NCI-H128 (cell line): ENCODE measurements around the gene GBP1.
"Not testable (repeated sequence)": the region's sequence is repeated elsewhere in the genome, so short reads cannot be mapped to it uniquely, and the experiment has no call there.

Source experiments
- DNase-seq: peaks from one replicate; lab custom pipeline; 2025; ENCODE audit not compliant: unreplicated experiment; lab: John Stamatoyannopoulos, UW

Gene GBP1

DNA sequence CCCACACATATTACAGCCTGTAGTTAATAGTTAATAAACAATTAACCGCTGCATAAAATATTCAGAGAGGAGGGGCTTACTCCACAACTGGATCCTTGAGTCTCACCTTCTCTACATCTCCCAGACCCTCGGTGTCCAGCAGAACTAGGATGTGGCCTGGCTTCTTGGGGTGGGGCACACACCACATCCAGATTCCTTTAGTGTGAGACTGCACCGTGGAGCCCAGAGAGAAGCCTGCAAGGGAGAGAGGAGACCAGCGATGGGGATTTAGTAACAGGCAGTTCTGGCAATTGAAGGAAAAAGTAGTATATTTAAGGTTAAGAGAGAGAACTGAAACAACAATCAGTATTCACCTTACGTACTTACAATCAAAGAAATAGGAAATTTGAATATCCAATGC is 4.9 kb downstream of the GBP1 start:
- DNase-seq: no peak

DNA sequence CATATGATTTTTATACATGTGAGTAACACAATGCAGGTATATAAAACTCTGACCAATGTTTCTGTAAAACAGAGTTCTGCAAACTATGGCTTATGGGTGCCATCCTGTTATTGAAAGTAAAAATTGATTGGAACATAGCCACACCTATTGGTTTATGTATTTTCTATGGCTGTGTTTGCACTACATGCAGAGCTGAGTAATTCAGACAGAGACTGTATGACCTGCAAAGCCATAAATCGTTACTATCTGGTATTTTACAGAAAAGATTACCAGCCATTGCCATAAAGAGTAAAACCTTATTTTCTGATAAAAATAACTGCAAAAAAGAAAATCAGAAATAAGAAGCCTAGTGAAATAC is 13.1 kb downstream of the GBP1 start:
- no peak for DNase-seq

DNA sequence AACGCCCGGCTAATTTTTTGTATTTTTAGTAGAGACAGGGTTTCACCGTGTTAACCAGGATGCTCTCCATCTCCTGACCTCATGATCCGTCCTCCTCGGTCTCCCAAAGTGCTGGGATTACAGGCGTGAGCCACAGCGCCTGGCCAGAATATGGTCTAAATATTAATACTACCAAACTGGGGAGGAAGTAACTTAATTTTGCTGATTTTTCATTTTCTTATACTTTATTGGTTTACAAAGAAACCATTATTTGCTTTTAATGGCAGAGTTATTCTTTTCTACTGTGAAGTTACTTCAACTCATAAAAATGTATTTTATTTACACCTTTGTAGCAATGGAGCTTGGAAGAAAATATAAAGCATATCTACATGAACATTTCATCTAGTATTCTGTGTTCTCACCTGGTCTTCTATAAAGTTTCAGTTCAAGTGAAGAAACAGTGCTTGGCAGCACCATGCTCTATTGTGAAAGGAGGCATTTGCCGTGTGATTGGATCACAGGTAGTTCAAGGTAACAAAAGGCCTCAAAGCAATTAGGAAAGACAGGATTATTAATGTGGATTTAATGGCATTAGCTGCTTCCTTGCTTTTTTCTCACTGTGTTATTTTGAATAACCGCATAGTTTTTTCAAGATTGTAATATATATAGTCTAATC is 13.6 kb downstream of the GBP1 start:
- DNase-seq: no peak

DNA sequence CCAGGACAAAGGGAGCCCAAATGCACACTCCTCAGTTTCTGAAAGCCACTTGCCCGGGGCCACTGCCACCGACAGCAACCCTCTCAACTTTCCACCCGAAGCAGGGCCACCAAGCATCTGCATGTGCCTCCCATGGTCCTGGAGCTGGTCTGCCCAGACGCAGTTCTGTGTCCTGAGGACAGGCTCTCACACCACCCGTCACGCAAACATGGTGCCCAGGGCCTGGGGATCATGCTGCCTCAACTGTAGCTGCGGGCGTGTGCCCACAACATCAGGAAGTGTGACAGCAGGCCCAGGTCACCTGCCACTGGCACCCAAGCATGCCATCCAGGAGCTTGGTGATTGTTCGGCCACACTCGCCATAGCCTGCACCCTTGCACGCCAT is 14.4 kb downstream of the GBP1 start:
- no peak for DNase-seq

DNA sequence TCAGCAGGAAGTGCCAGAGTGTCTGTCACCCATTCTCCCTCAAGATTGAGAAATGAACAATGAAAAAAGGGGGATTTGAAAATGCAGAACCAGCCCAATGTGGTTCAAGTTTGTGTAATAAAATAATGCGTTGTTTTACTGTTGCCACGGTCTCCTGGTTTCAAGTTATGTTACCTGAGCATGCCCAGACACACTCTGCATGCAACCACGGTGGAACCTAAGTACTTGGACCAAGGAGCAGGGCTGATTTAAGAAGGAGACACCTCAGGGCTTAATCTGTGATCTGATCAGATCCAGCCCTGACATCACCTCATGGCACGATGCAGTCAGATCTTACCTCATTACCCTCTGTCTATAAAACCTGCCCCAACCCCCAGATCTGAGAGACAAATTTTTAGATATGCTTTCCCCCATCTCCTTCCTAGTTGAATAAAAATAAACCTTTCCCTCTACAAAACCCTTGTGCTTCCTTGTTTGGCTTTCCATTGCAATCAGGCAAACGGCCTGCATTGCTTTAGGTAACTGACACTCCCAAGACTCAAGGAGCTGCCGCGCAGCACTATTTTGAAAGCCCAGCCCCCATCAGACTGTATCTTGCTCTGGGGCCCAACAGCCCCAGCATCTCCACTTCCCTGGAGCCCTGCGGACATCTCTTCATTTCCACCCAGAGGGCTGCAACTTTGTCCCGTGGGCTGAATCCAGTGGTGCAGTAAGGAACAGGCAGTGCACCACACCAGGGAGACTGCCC is 14.9 kb downstream of the GBP1 start:
- DNase-seq: not testable (repeated sequence)

DNA sequence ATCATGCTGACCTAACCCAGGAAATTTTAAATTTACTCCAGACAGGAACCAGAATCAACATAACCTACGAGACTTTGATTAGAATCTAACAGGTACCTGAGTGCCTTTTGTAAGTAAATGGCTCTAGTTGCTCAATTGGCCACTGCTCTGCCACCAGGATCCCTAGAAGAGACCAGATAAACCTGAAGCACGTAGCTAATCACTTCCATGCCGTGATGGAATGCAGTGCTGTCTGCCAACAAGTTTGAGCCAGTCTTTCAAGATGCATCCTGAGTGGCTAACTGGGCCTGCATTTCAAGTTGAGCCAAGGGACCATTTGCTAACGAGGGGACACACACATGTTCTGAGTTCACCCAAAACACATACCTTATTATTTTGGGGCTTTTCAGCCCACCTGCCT is 15.8 kb downstream of the GBP1 start:
- DNase-seq: not testable (repeated sequence)

DNA sequence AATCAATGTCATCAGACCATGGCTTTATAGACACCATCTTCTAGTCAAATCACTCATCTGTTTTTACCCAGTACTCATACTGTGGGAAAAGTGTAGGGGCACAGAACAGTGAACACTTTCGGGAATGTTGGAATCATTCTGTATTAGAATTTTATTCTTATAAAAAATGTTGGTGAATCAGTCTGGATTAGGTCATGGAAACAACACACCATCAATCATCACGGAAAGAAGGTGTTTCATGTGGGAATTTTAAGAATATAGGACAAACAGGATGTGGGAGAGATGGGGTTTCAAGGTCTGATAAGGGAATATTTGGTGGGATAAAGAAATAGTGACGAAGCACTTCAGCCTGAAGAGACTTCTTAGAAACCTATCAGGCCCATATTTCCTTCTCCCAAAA is 17.3 kb downstream of the GBP1 start:
- DNase-seq: no peak

DNA sequence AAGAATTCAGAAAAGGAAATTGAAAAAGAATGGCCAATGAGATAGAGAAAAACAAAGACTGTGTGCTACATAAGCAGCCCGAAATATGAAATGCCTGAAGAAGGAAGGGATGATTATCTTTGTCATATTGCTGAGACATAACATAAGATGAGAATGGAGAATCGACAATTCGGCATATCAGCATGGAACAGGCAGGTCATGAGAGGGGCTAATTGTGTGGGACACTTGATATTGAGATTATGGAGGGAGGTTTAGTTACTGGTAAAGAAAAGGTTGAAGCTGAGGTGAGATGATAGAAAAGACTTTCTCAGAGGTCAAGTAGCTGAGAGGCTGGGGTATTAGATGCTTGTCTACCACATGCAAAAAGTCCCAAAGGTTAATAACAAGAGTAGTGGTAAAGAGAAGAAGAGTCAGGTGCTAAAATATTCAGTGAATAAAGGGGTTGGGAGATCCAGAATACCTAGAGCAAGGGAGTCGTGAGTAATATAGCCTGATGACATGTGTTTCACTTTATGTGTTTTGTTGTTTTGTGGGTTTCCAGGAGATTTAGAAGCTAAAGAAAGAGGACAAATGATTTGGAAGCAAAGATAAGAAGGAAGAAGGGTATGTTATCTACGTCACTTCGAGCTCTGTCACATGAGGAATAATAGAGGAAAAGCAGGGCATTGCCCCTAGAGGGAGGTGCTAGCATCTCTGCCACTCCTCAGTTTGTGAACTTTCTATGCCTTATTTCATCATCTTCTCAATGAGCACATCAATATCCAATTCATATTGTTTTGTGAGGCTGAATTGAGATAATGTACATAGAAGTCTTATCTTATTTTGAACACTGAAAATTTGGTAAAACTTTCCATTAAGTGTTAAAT is 18.5 kb downstream of the GBP1 start:
- DNase-seq: not testable (repeated sequence)

DNA sequence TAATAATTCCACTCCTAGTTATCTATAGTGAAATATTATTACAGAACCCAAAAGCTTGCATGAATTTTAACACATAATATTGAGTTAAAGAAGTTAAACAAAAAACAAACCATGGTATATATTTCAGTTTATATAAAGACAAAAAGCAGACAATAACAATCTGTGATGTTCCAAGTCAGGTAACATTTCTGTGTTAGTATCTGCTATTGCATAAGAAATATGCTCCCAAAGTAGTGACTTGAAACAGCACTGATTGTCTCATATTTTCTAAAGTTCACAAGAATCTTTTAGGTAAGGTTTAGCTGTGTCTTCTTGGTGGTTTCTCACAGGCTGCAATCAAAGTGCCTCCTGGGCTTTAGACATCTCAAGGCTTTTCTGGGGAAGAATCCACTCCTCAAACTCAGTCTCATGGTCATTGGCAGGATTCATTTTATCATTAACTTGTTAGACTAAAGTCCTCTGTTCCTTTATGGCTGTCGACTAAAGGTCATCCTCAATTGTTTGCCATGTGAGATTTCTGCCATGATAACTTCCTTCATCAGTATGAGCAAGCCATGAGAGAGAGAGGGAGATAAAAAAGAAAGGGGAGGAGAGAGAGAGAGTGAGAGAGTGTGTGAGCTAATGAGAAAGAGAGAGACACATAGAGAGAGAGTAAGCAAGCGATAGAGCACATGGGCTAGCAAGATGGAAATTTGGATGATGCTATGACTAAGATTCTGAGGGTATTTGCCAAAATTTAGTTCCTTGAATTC is 19.9 kb downstream of the GBP1 start:
- no peak for DNase-seq

DNA sequence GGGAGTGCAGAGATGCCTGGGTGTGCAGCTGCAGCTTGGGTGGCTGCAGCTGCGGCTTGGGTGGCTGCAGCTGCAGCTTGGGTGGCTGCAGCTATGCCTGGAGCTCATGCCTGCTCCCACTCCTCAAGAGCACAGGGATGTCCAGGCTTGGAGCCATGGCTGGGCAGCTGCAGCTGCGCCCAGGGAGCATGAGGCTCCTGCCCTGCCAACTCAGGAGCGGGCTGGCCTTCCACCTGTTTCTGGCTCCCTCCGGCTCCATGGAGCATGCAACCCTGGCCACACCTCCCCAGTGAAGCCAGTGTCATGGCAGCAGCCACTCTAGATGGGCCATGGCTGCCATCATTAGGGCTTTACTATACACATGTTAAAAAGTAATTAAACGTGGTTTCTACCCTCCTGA is 21.1 kb downstream of the GBP1 start:
- no peak for DNase-seq

DNA sequence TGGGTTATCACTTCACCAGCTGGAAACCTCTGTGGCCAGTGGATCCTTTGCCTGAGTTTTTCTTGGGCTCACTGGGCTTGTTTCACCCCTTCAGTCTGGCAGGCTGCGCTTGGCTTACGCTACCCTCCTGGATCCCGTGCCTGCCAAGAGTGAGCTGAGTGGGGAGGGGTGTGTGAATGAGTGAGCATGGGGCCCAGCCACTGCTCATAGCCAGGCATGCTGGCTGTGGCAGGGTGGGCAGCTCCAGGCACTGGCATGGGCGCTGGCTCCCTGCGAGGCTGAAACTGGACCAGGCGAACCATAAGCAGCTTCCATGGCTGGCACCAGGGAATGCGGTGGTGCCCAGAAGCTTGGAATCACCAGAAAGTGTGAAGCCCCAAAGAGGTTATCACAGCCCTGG is 22.5 kb downstream of the GBP1 start:
- DNase-seq: no peak

DNA sequence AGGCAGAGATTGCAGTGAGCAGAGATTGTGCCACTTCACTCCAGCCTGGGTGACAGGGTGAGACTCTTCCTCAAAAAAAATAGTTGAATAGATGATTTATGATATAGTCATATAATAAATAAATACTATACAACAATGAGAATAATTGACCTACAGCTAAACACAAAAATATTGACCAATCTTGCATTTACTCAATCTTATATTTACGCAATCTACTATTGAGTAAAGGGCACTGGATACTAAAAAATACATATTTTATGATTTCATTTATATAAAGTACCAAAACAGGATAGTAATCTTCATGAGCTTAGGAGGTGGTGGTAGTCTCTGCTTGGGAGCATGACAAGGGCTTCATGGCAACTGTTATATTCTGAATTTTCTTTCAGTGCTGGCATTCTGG is 23.3 kb downstream of the GBP1 start:
- no peak for DNase-seq

DNA sequence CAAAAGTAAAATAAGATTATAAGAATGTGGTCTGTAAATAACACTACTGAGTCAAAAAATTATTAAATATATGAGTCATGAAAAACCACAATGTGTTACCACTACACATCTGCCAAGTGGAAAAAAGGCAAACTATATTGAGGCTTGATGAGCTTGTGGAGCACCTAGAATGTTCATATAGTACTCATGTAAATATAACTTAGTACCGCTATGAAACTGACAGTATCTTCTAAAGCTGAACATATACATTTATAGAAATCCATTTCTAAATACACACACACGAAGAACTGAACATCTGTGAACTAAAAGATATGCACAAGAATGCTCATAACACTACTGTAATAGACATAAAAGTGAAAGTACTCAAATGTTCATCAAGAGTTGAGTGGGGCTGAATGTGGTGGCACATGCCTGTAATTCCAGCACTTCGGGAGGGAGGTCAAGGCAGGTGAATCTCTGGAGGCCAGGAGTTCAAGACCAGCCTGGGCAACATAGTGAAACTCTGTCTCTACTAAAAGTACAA is 23.8 kb downstream of the GBP1 start:
- no peak for DNase-seq

DNA sequence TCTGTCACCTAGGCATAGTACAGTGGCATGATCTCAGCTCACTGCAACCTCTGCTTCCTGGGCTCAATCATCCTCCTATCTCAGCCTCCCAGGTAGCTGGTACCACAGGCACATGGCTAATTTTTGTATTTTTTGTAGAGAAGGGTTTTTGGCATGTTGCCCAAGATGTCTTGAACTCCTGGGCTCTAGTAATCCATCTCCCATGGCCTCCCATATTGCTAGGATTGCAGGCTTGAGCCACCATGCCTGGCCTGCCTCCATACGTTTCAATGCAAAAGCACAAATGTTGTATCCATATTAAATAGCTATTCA is 24.7 kb downstream of the GBP1 start:
- no peak for DNase-seq

DNA sequence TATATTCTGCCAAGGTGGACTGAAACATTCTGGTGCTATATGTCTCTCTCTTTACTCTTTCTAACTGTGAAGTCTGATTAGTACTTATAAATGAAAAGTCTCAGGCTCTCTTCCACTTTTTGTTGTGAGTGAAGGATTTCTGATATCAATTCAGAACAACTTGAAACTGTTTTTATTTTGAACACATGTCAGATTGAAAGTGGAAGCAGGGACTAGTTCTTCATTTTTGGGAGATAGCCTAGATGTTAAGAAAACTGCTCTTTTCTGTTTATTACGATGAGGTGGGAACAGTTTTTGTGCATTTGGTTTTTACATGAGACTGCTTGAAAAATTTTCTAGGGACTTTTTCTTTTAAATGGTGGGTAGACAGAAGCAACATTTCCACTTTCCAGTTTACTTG is 27.8 kb downstream of the GBP1 start:
- DNase-seq: no peak

DNA sequence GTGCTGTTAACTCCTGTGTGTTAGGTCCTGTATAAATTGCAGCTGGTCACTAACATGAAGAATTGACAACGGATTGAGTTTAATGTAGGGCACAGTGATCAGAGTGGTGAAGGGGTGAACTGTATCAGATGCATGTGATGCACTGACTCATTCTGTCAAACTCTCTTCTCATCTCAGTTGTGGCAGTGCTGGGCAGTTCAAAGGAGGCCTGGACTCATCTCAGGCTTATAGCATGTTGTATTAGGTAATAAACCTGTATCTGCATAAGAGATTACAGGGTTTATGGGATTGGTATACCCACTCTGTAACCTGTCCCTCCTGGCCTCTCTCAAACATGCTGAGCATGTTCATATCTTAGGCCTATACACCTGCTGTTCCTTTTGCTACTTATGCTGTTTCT is 29.9 kb downstream of the GBP1 start:
- DNase-seq: no peak

DNA sequence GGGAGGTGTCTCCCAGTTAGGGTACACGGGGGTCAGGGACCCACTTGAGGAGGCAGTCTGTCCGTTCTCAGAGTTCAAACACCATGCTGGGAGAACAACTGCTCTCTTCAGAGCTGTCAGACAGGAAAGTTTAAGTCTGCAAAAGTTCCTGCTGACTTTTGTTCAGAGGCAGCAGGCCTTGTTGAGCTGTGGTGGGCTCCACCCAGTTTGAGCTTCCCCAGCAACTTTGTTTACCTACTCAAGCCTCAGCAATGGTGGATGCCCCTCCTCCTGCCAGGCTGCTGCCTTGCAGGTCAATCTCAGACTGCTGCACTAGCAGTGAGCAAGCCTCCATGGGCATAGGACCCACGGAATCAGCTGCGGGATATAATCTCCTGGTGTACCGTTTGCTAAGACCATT is 31.0 kb downstream of the GBP1 start:
- not testable (repeated sequence) for DNase-seq

DNA sequence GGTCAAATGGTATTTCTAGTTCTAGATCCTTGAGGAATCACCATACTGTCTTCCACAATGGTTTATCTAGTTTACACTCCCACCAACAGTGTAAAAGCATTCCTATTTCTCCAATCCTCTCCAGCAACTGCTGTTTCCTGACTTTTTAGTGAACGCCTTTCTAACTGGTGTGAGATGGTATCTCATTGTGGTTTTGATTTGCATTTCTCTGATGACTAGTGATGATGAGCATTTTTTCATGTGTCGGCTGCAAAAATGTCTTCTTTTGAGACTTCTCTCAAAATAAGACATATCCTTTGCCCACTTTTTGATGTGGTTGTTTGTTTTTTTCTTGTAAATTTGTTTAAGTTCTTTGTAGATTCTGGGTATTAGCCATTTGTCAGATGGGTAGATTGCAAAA is 36.0 kb downstream of the GBP1 start:
- not testable (repeated sequence) for DNase-seq

DNA sequence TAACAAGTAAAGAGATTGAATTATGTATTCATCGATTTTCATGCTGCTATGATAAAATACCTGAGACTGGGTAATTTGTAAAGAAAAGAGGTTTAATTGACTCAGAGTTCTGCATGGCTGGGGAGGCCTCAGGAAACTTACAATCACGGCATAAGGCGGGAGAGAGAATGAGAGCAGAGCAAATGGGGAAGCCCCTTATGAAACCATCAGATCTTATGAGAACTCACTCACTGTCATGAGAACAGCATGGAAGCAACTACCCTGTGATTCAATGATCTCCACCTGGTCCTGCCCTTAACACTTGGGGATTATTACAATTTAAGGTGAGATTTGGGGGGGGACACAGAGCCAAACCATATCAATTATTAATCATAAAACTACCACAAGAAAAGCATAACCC is 39.1 kb downstream of the GBP1 start:
- DNase-seq: no peak

DNA sequence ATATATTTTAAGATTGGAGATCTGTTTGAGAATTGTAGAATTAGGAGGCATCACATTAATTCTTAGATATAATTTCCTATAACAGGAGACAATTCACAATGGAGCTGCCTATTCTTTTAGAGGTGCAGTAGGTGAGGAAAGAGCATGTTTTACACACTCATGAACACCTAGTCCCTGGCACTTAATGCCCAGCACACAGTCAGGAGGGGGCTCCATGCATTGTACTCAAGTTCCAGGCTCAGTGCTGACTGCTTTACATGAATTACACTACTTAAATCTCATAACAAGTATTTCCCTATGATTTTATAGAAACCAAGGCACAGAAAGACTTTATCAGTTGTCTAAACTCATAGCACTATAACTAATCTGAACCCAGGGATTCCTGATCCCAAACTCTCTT is 42.0 kb downstream of the GBP1 start:
- DNase-seq: no peak
